Lung (tissue), 12 donors: ENCODE measurements around the gene PIBF1. TPM values are rescaled to one million over a fixed set of nuclear protein-coding genes. Genes with fewer than 3 reads are reported as not detected.

ENCODE experiments used
- ATAC-seq: fragments of 200-7000 bp; cut with Tn5 transposase; one replicate; pipeline ENCODE4 v1.9.1; 2020; ENCODE audit warnings: moderate number of reproducible peaks; ENCODE audit not compliant: insufficient read depth, low FRiP score
- DNase-seq, 3 donors: peaks; one replicate each; pipeline ENCODE4 v3.0.0-alpha.2; 2013 to 2017
- H3K27ac ChIP-seq, 2 donors: one replicate each; pipeline ENCODE4 v1.5.1; 2013; ENCODE audit warnings: mild to moderate bottlenecking in 2 of 2, moderate library complexity in 2 of 2, control low read depth in 1 of 2, inconsistent platforms in 1 of 2, low read depth in 1 of 2, low read length in 1 of 2
- H3K27me3 ChIP-seq, 3 donors: one replicate each; pipeline ENCODE4 v1.5.1; 2013; ENCODE audit warnings: low read length in 2 of 3; ENCODE audit not compliant: control insufficient read depth in 3 of 3, insufficient read depth in 3 of 3
- H3K36me3 ChIP-seq, 4 donors: one replicate each; pipeline ENCODE4 v1.5.1; 2013; ENCODE audit warnings: low read length in 4 of 4, mild to moderate bottlenecking in 1 of 4, moderate library complexity in 1 of 4; ENCODE audit not compliant: control insufficient read depth in 4 of 4, insufficient read depth in 4 of 4
- H3K4me1 ChIP-seq, 5 donors: one replicate each; pipeline ENCODE4 v1.5.1; 2013; ENCODE audit warnings: low read length in 5 of 5, mild to moderate bottlenecking in 2 of 5, moderate library complexity in 1 of 5; ENCODE audit not compliant: control insufficient read depth in 5 of 5, insufficient read depth in 5 of 5
- H3K4me3 ChIP-seq: one replicate; pipeline ENCODE4 v1.5.1; 2013; ENCODE audit warnings: mild to moderate bottlenecking, control low read depth, moderate library complexity
- H3K9ac ChIP-seq, 2 donors: one replicate each; pipeline ENCODE4 v1.5.1; 2013; ENCODE audit warnings: low read length in 2 of 2, control low read depth in 1 of 2; ENCODE audit not compliant: insufficient read depth in 1 of 2
- H3K9me3 ChIP-seq, 4 donors: one replicate each; pipeline ENCODE4 v1.5.1; 2013; ENCODE audit warnings: low read length in 3 of 4, mild to moderate bottlenecking in 1 of 4, moderate library complexity in 1 of 4; ENCODE audit not compliant: control insufficient read depth in 4 of 4, insufficient read depth in 3 of 4
- WGBS, 2 donors: extraction: QIAGEN DNeasy Blood & Tissue Kit; methylation state at CpG; one replicate each; pipeline ENCODE4 v1.1.7; 2013; 5-methylcytosine and 5-hydroxymethylcytosine counted together
- polyA plus RNA-seq, 2 donors: library from polyadenylated mRNA; stranded (reverse); fragments of 200-250 nt; gene quantifications; one replicate each; pipeline ENCODE4 v1.2.1, GENCODE V29; 2013
- total RNA-seq, 2 donors: library from RNA; depleted of rRNA in 1 of 2; stranded (reverse); fragments of >200 nt in 1 of 2; gene quantifications; one replicate each; pipeline ENCODE4 v1.2.1, GENCODE V29; 2014 to 2021
- TF ChIP-seq, protein P1 (sequence below): IDR thresholded peaks from 2 replicates; pipeline ENCODE4 v1.5.1; 2012; ENCODE audit warnings: mild to moderate bottlenecking; ENCODE audit errors: control extremely low read depth, extremely low read depth
- donor health status: control.
- donor health status: control.
- donor health status: Bipolar disorder and iron deficiency.
- donor health status: healthy.
- donor health status: DM: yes; HTN: yes; CAD: no.

The PIBF1 gene
- total and polyA plus RNA-seq, 4 donors: 8.4 to 61.1 (median 25.6) TPM

DNA sequence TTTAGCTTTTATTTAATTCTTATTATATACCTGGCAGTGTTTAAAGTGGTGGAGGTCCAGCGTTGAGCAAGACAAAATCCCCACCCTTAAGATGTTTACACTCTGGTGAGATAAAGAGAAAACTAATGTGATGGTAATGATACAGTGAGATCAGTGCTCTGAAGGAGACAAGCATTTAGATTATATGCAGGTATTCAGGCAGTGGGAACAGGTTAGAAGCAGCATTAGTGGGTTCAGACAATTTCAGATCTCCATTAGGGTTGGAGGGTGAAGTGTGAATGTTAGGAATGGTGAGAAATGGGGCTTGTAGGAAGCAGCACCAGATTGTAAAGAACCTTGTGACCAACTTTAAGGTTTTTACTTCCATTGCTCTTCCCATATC lies 39.0 kb downstream of the PIBF1 start:
- DNase-seq (no peak), ATAC-seq (no peak)
- 44 to 79% methylated on average over 1 of the region's 1 CpG for WGBS, 2 donors
- TF ChIP-seq, protein P1, sequence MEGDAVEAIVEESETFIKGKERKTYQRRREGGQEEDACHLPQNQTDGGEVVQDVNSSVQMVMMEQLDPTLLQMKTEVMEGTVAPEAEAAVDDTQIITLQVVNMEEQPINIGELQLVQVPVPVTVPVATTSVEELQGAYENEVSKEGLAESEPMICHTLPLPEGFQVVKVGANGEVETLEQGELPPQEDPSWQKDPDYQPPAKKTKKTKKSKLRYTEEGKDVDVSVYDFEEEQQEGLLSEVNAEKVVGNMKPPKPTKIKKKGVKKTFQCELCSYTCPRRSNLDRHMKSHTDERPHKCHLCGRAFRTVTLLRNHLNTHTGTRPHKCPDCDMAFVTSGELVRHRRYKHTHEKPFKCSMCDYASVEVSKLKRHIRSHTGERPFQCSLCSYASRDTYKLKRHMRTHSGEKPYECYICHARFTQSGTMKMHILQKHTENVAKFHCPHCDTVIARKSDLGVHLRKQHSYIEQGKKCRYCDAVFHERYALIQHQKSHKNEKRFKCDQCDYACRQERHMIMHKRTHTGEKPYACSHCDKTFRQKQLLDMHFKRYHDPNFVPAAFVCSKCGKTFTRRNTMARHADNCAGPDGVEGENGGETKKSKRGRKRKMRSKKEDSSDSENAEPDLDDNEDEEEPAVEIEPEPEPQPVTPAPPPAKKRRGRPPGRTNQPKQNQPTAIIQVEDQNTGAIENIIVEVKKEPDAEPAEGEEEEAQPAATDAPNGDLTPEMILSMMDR: no peak
- Histone ChIP-seq H3K4me3 (no peak overlapping the region), H3K9ac (no peak overlapping the region), H3K9me3 (no peaks in the 10 kb centered on the region), H3K36me3 (peaks cover 4 to 20% (median 6%) of the 10 kb centered on the region in 4 donors), H3K4me1 (peaks cover 0 to 7% (median 0%) of the 10 kb centered on the region in 5 donors), H3K27me3 (no peaks in the 10 kb centered on the region), H3K27ac (no peak overlapping the region)

DNA sequence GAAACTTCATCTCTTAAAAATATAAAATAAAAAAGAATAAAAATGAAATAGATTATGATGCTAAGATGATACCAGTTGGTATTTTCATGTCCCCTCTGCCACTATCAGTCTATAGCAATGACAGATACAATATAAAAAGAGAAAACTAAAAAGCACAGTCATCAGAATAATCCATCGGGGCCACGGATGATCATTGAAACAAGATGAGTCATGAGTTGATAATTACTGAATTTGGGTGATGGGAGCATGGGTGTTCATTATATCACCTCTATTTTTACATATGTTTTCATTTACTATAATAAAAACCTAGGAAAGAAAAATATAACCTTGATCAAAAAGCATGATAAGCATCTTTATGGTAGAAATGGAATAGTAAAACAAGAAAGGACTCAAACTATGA lies 41.1 kb downstream of the PIBF1 start:
- Histone ChIP-seq H3K4me1 (peaks cover 0 to 7% (median 0%) of the 10 kb centered on the region in 5 donors), H3K9me3 (no peaks in the 10 kb centered on the region), H3K27ac (no peak overlapping the region), H3K9ac (no peak overlapping the region), H3K27me3 (no peaks in the 10 kb centered on the region), H3K36me3 (peaks cover 4 to 19% (median 11%) of the 10 kb centered on the region in 4 donors), H3K4me3 (no peak overlapping the region)
- DNase-seq (no peak), ATAC-seq (no peak)
- WGBS, 2 donors: 94 to 96% methylated on average over 2 of the region's 2 CpGs
- TF ChIP-seq, protein P1: no peak

DNA sequence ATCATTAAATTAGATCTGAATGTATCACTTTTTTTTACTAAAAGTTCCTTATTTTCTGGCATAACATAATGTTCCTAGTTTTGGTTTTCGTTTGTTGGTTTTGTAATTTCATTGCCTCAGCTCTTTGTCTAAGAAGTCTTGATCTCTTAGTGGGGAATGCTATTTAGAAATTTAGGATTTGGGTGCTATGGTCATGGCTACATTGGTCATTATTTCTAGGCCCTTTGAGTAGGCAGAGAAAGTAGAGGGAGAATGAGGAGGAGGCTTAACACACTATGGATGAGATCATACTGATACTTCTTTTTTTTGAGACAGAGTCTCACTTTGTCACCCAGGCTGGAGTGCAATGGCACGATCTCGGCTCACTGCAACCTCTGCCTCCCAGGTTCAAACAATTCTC lies 41.8 kb downstream of the PIBF1 start:
- no peak overlapping the region for H3K27ac ChIP-seq
- no peak overlapping the region for H3K9ac ChIP-seq
- TF ChIP-seq, protein P1: no peak
- DNase-seq: no peak
- H3K4me3 ChIP-seq: no peak overlapping the region
- 76 to 86% methylated on average over 3 of the region's 3 CpGs for WGBS, 2 donors
- H3K36me3 ChIP-seq: peaks cover 4 to 19% (median 11%) of the 10 kb centered on the region in 4 donors
- H3K27me3 ChIP-seq: no peaks in the 10 kb centered on the region
- no peak for ATAC-seq
- H3K9me3 ChIP-seq: no peaks in the 10 kb centered on the region
- peaks cover 0 to 7% (median 0%) of the 10 kb centered on the region in 5 donors for H3K4me1 ChIP-seq

DNA sequence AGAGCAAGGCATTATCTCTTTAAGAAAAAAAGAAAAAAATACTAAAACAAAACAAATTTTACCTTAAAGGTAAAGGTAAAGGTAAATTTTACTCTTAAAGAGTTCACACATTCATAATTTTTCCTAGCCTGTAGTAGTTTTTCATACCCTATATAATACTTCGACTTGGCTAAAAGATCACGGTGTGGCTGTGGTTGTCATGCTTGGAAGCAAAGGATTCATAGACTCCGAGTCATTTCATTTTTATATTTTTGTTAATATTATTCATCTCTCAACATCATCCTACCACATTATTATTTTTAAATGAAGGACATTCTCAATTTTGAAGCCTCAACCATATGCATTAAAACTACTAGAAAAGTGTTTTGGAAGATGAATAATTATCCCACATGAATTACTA lies 52.7 kb downstream of the PIBF1 start:
- Histone ChIP-seq H3K27ac (no peak overlapping the region), H3K36me3 (peaks cover 0 to 18% (median 4%) of the 10 kb centered on the region in 4 donors), H3K9me3 (no peaks in the 10 kb centered on the region), H3K27me3 (no peaks in the 10 kb centered on the region), H3K9ac (no peak overlapping the region), H3K4me1 (no peaks in the 10 kb centered on the region), H3K4me3 (no peak overlapping the region)
- 96 to 97% methylated on average over 3 of the region's 3 CpGs for WGBS, 2 donors
- TF ChIP-seq, protein P1: no peak
- ATAC-seq (no peak), DNase-seq (no peak)
